ENCODE data around the gene PTGES3. TPM values are rescaled to one million over a fixed set of nuclear protein-coding genes. Genes with fewer than 3 reads are reported as not detected.

The PTGES3 gene
- total RNA-seq, 1 experiment from 2014 or later: 394 TPM

DNA sequence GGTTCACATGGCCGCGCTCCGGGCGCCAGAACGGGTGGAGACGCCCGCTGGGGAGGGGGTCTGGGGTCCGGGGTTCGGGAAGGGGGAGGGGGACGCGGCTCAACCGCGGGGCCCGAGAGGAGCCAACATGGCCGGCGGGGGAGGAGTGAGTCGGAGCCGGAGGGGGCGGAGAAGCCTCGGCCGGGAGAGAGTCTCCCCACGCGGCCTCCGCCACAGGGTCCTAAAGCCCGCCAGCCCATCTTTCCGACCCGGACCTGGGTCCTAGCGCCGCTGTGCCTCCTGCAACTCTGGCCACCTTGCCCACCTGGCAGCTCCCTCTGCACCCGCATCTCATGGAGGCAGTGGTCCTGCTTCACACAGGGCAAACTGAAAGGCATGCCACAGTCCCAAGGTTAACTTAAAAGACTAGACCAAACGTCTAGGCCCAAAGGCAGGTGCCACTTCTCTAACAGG is 57.9 kb downstream of the PTGES3 start, which contains the start of gene BAZ2A (continued):
- TF ChIP-seq, protein P1, sequence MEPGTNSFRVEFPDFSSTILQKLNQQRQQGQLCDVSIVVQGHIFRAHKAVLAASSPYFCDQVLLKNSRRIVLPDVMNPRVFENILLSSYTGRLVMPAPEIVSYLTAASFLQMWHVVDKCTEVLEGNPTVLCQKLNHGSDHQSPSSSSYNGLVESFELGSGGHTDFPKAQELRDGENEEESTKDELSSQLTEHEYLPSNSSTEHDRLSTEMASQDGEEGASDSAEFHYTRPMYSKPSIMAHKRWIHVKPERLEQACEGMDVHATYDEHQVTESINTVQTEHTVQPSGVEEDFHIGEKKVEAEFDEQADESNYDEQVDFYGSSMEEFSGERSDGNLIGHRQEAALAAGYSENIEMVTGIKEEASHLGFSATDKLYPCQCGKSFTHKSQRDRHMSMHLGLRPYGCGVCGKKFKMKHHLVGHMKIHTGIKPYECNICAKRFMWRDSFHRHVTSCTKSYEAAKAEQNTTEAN (CRISPR knock-in tag; IDR thresholded peaks at IDR 0.05): no peak
- TF ChIP-seq ETV6 (CRISPR knock-in tag; IDR thresholded peaks at IDR 0.05) (peak; percentile 37; the same call in 1 of the 2 replicates), FOXP1 (CRISPR knock-in tag; IDR thresholded peaks at IDR 0.05; ENCODE audit: borderline replicate concordance) (peak; percentile 41; the same call in 1 of the 2 replicates), SMAD3 (CRISPR knock-in tag; IDR thresholded peaks at IDR 0.05; ENCODE audit: borderline replicate concordance) (no peak), FOXK1 (CRISPR knock-in tag; IDR thresholded peaks at IDR 0.05) (peak; percentile 82), SMAD4 (CRISPR knock-in tag; IDR thresholded peaks at IDR 0.05) (no peak), MYBL2 (CRISPR knock-in tag; IDR thresholded peaks at IDR 0.05) (peak; percentile 53; the same call in 1 of the 2 replicates), ELF4 (CRISPR knock-in tag; IDR thresholded peaks at IDR 0.05; ENCODE audit: low read depth) (no peak), KAT7 (CRISPR knock-in tag; IDR thresholded peaks at IDR 0.05; ENCODE audit: borderline replicate concordance) (peak; percentile 79; the same call in 1 of the 2 replicates), TEAD4 (CRISPR knock-in tag; IDR thresholded peaks at IDR 0.05) (no peak), CBFB (CRISPR knock-in tag; IDR thresholded peaks at IDR 0.05; ENCODE audit: low read depth) (no peak; the same call in 1 of the 2 replicates), TEAD1 (CRISPR knock-in tag; IDR thresholded peaks at IDR 0.05) (peak; percentile 76; the same call in 1 of the 2 replicates)
- TF ChIP-seq, protein P2, sequence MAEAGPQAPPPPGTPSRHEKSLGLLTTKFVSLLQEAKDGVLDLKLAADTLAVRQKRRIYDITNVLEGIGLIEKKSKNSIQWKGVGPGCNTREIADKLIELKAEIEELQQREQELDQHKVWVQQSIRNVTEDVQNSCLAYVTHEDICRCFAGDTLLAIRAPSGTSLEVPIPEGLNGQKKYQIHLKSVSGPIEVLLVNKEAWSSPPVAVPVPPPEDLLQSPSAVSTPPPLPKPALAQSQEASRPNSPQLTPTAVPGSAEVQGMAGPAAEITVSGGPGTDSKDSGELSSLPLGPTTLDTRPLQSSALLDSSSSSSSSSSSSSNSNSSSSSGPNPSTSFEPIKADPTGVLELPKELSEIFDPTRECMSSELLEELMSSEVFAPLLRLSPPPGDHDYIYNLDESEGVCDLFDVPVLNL (CRISPR knock-in tag; IDR thresholded peaks at IDR 0.05; ENCODE audit: borderline replicate concordance, low read depth): no peak
- TF ChIP-seq, protein P3, sequence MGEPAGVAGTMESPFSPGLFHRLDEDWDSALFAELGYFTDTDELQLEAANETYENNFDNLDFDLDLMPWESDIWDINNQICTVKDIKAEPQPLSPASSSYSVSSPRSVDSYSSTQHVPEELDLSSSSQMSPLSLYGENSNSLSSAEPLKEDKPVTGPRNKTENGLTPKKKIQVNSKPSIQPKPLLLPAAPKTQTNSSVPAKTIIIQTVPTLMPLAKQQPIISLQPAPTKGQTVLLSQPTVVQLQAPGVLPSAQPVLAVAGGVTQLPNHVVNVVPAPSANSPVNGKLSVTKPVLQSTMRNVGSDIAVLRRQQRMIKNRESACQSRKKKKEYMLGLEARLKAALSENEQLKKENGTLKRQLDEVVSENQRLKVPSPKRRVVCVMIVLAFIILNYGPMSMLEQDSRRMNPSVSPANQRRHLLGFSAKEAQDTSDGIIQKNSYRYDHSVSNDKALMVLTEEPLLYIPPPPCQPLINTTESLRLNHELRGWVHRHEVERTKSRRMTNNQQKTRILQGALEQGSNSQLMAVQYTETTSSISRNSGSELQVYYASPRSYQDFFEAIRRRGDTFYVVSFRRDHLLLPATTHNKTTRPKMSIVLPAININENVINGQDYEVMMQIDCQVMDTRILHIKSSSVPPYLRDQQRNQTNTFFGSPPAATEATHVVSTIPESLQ (CRISPR knock-in tag; IDR thresholded peaks at IDR 0.05): no peak
- TF ChIP-seq, protein P4, sequence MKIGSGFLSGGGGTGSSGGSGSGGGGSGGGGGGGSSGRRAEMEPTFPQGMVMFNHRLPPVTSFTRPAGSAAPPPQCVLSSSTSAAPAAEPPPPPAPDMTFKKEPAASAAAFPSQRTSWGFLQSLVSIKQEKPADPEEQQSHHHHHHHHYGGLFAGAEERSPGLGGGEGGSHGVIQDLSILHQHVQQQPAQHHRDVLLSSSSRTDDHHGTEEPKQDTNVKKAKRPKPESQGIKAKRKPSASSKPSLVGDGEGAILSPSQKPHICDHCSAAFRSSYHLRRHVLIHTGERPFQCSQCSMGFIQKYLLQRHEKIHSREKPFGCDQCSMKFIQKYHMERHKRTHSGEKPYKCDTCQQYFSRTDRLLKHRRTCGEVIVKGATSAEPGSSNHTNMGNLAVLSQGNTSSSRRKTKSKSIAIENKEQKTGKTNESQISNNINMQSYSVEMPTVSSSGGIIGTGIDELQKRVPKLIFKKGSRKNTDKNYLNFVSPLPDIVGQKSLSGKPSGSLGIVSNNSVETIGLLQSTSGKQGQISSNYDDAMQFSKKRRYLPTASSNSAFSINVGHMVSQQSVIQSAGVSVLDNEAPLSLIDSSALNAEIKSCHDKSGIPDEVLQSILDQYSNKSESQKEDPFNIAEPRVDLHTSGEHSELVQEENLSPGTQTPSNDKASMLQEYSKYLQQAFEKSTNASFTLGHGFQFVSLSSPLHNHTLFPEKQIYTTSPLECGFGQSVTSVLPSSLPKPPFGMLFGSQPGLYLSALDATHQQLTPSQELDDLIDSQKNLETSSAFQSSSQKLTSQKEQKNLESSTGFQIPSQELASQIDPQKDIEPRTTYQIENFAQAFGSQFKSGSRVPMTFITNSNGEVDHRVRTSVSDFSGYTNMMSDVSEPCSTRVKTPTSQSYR (CRISPR knock-in tag; IDR thresholded peaks at IDR 0.05): peak; percentile 64
- TF ChIP-seq, protein P5, sequence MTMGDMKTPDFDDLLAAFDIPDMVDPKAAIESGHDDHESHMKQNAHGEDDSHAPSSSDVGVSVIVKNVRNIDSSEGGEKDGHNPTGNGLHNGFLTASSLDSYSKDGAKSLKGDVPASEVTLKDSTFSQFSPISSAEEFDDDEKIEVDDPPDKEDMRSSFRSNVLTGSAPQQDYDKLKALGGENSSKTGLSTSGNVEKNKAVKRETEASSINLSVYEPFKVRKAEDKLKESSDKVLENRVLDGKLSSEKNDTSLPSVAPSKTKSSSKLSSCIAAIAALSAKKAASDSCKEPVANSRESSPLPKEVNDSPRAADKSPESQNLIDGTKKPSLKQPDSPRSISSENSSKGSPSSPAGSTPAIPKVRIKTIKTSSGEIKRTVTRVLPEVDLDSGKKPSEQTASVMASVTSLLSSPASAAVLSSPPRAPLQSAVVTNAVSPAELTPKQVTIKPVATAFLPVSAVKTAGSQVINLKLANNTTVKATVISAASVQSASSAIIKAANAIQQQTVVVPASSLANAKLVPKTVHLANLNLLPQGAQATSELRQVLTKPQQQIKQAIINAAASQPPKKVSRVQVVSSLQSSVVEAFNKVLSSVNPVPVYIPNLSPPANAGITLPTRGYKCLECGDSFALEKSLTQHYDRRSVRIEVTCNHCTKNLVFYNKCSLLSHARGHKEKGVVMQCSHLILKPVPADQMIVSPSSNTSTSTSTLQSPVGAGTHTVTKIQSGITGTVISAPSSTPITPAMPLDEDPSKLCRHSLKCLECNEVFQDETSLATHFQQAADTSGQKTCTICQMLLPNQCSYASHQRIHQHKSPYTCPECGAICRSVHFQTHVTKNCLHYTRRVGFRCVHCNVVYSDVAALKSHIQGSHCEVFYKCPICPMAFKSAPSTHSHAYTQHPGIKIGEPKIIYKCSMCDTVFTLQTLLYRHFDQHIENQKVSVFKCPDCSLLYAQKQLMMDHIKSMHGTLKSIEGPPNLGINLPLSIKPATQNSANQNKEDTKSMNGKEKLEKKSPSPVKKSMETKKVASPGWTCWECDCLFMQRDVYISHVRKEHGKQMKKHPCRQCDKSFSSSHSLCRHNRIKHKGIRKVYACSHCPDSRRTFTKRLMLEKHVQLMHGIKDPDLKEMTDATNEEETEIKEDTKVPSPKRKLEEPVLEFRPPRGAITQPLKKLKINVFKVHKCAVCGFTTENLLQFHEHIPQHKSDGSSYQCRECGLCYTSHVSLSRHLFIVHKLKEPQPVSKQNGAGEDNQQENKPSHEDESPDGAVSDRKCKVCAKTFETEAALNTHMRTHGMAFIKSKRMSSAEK (CRISPR knock-in tag; IDR thresholded peaks at IDR 0.05; ENCODE audit: borderline replicate concordance): 0 out of 2 replicates have a peak, but pooled peaks have one; percentile 52
